ENCODE results near the gene FSD2. TPM values are rescaled to one million over a fixed set of nuclear protein-coding genes. Genes with fewer than 3 reads are reported as not detected.

FSD2 gene
- total and polyA plus RNA-seq, 2 of the 4 experiments (the other 2 are of a cell fraction), result not detected

DNA sequence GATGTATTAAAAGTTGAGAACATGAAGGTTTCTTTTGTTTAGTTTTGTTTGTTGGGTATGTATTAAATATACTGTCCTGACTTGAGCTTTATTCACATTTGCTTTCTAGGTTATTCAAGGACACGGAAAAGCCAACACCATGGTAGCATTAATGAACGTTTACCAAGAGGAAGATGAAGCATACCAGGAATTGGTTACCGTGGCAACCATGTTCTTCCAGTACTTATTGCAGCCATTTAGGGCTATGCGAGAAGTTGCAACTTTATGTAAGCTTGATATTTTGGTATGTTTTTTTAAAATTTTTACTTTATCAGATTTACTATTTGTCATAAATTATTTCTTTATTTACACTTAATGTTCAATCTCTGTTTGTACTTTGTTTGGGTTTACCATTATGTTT is 7.1 kb upstream of the FSD2 start:
- H3K4ac ChIP-seq (ENCODE audit: low read depth, low read length), result no peak overlapping the region
- H3K56ac ChIP-seq (ENCODE audit: extremely low read depth, insufficient read depth, low read length), result no peak overlapping the region
- H4K20me1 ChIP-seq (ENCODE audit: insufficient read depth, low read length), result peaks cover 7% of the 10 kb centered on the region; the same call in 1 of the 2 replicates
- CTCF ChIA-PET, result interaction anchor here (0.6 kb wide), 1 partner anchor 26 kb away, joined by 3 read pairs; no protein-coding TSS in a partner anchor
- BruUV-seq (replicated peaks), result no TSS peak
- no peak overlapping the region for H2BK120ac ChIP-seq (ENCODE audit: low read depth, low read length)
- no peak overlapping the region for H3K9ac ChIP-seq (ENCODE audit: low read depth, low read length)
- H3K9me3 ChIP-seq (ENCODE audit: control insufficient read depth, insufficient read depth, low read length), result no peaks in the 10 kb centered on the region
- no peaks in the 10 kb centered on the region for H3K27me3 ChIP-seq (ENCODE audit: control insufficient read depth, insufficient read depth, low read length)
- in situ Hi-C loops (cut with MboI; ENCODE audit: low sequenced_read_pairs), result loop anchor here (10.0 kb wide), 1 partner anchor 58 kb away; no protein-coding TSS in a partner anchor
- ATAC-seq (ENCODE audit: low read depth) (no peak), DNase-seq (no peak)
- no peak overlapping the region for H2BK5ac ChIP-seq (ENCODE audit: low read depth, low read length, poor library complexity, severe bottlenecking)
- peaks cover 27 to 40% of the 10 kb centered on the region in 2 experiments for H3K79me1 ChIP-seq (ENCODE audit: low read depth in 1 of 2, low read length in 2 of 2)
- no peak overlapping the region for H3K4me3 ChIP-seq (ENCODE audit: insufficient read depth, low read depth, low read length)
- H3K4me2 ChIP-seq (ENCODE audit: low read depth, low read length), result no peak overlapping the region
- no peak overlapping the region for H3K27ac ChIP-seq (ENCODE audit: insufficient read depth, low read length)
- no peaks in the 10 kb centered on the region for H3K4me1 ChIP-seq (ENCODE audit: control insufficient read depth, insufficient read depth, low read length)
- no peak overlapping the region for H3K23ac ChIP-seq (ENCODE audit: low read depth, low read length)
- H4K8ac ChIP-seq (ENCODE audit: low read depth in 2 of 2, low read length in 2 of 2), result no peak overlapping the region
- H2AK9ac ChIP-seq (replicated peaks; ENCODE audit: low read depth, low read length, poor library complexity), result no peak overlapping the region
- no peak overlapping the region for H2BK15ac ChIP-seq (ENCODE audit: low read depth, low read length)
- dilution Hi-C loops (cut with HindIII; ENCODE audit: low sequenced_read_pairs, unreplicated experiment), result no loop called here
- POLR2A ChIA-PET (ENCODE audit: unreplicated experiment), result interaction anchor here (0.6 kb wide), 1 partner anchor 14 kb away, joined by 3 read pairs; no protein-coding TSS in a partner anchor
- no peak overlapping the region for H3K18ac ChIP-seq (ENCODE audit: low read depth, low read length)
- no peak overlapping the region for H4K5ac ChIP-seq (ENCODE audit: low read depth, low read length)
- H4K91ac ChIP-seq (ENCODE audit: insufficient read depth, low read depth, low read length), result no peak overlapping the region
- no peak overlapping the region for H2AK5ac ChIP-seq (ENCODE audit: low read depth, low read length)
- no peak for TF ChIP-seq NFE2L2 (IDR thresholded peaks at IDR 0.05; ENCODE audit: low read depth, low read length)
- no CpG with 5 or more reads among the region's 4 CpGs for WGBS, 2 experiments (ENCODE audit: extremely low coverage in 2 of 2, insufficient read length in 1 of 2)
- intact Hi-C loops (cut with micrococcal nuclease), result loop anchor here (5.0 kb wide), 1 partner anchor 189 kb away; no protein-coding TSS in a partner anchor
- peaks cover 19% of the 10 kb centered on the region for H3K36me3 ChIP-seq (ENCODE audit: control insufficient read depth, insufficient read depth, low read length)
- no peak overlapping the region for H2BK20ac ChIP-seq (ENCODE audit: low read depth, low read length)
- 0 out of 2 replicates have a peak, but pooled peaks cover 5% of the 10 kb centered on the region for H3K9me1 ChIP-seq (ENCODE audit: insufficient read depth, low read length)
- H2AFZ ChIP-seq (replicated peaks; ENCODE audit: low read length, poor library complexity), result no peak overlapping the region
- H3K14ac ChIP-seq (replicated peaks; ENCODE audit: low read depth, low read length), result no peak overlapping the region

Measured in IMR-90 (cell line).